Liver (tissue), 9 donors: Measurements from ENCODE around the gene LEAP2. TPM values are rescaled to one million over a fixed set of nuclear protein-coding genes. Genes with fewer than 3 reads are reported as not detected.

ENCODE experiments used
- DNase-seq: peaks from one replicate; pipeline ENCODE4 v3.0.0-alpha.2; 2017; ENCODE audit warnings: low spot score
- H3K27ac ChIP-seq, 2 donors: one replicate each; pipeline ENCODE4 v1.7.0; 2013; ENCODE audit warnings: inconsistent platforms in 2 of 2, low read length in 2 of 2, control low read depth in 1 of 2, low read depth in 1 of 2, mild to moderate bottlenecking in 1 of 2
- H3K27me3 ChIP-seq, 4 donors: one replicate each; pipeline versions ENCODE4 v1.6.1 to v1.7.0; 2013; ENCODE audit warnings: low read length in 3 of 4, inconsistent platforms in 1 of 4, mild to moderate bottlenecking in 1 of 4, moderate library complexity in 1 of 4; ENCODE audit not compliant: control insufficient read depth in 4 of 4, insufficient read depth in 4 of 4
- H3K36me3 ChIP-seq, 4 donors: one replicate each; pipeline versions ENCODE4 v1.6.1 to v1.7.0; 2013; ENCODE audit warnings: low read length in 3 of 4, mild to moderate bottlenecking in 3 of 4, low read depth in 1 of 4, moderate library complexity in 1 of 4; ENCODE audit not compliant: control insufficient read depth in 4 of 4, insufficient read depth in 3 of 4
- H3K4me1 ChIP-seq, 4 donors: one replicate each; pipeline versions ENCODE4 v1.6.1 to v1.7.0; 2013; ENCODE audit warnings: low read length in 3 of 4, mild to moderate bottlenecking in 3 of 4, moderate library complexity in 1 of 4; ENCODE audit not compliant: control insufficient read depth in 4 of 4, insufficient read depth in 4 of 4
- H3K4me3 ChIP-seq, 3 donors: one replicate each; pipeline versions ENCODE4 v1.6.1 to v1.7.0; 2013; ENCODE audit warnings: low read length in 3 of 3, control low read depth in 1 of 3, low read depth in 1 of 3, mild to moderate bottlenecking in 1 of 3
- H3K9ac ChIP-seq, 2 donors: one replicate each; pipeline ENCODE4 v1.7.0; 2013; ENCODE audit warnings: low read length in 2 of 2, mild to moderate bottlenecking in 2 of 2, moderate library complexity in 2 of 2, control low read depth in 1 of 2, low read depth in 1 of 2
- H3K9me3 ChIP-seq, 4 donors: one replicate each; pipeline versions ENCODE4 v1.6.1 to v1.7.0; 2013; ENCODE audit warnings: low read length in 3 of 4; ENCODE audit not compliant: control insufficient read depth in 4 of 4
- EGR1 ChIP-seq, 2 donors: IDR thresholded peaks; 2 replicates each; pipeline ENCODE4 v1.6.1; 2016 to 2018; ENCODE audit warnings: antibody characterized with exemption in 2 of 2, low read depth in 2 of 2
- GABPA ChIP-seq, 2 donors: IDR thresholded peaks in 1 of 2; conservative IDR thresholded peaks in 1 of 2; 2 replicates each; pipeline ENCODE4 v1.6.1; 2016; ENCODE audit warnings: antibody characterized with exemption in 2 of 2, mild to moderate bottlenecking in 1 of 2, moderate library complexity in 1 of 2
- HNF4A ChIP-seq, 2 donors: conservative IDR thresholded peaks; 2 replicates each; pipeline ENCODE4 v1.6.1; 2016; ENCODE audit warnings: antibody characterized with exemption in 2 of 2, mild to moderate bottlenecking in 2 of 2
- HNF4G ChIP-seq: IDR thresholded peaks from 2 replicates; pipeline ENCODE4 v1.6.1; 2016; ENCODE audit warnings: antibody characterized with exemption
- JUND ChIP-seq, 2 donors: IDR thresholded peaks; 2 replicates each; pipeline ENCODE4 v1.6.1; 2016; ENCODE audit warnings: antibody characterized with exemption in 2 of 2
- NR2F2 ChIP-seq: IDR thresholded peaks from 2 replicates; pipeline ENCODE4 v1.6.1; 2016; ENCODE audit warnings: antibody characterized with exemption
- RAD21 ChIP-seq, 2 donors: IDR thresholded peaks; 2 replicates each; pipeline ENCODE4 v1.6.1; 2016; ENCODE audit warnings: antibody characterized with exemption in 2 of 2, mild to moderate bottlenecking in 2 of 2
- RXRA ChIP-seq, 2 donors: IDR thresholded peaks; 2 replicates each; pipeline ENCODE4 v1.6.1; 2017 to 2018; ENCODE audit warnings: antibody characterized with exemption in 2 of 2, mild to moderate bottlenecking in 1 of 2
- SP1 ChIP-seq: IDR thresholded peaks from 2 replicates; pipeline ENCODE4 v1.6.1; 2018; ENCODE audit warnings: antibody characterized with exemption, mild to moderate bottlenecking
- TAF1 ChIP-seq: conservative IDR thresholded peaks from 2 replicates; pipeline ENCODE4 v1.6.1; 2016; ENCODE audit warnings: antibody characterized with exemption, mild to moderate bottlenecking
- YY1 ChIP-seq: IDR thresholded peaks from 2 replicates; pipeline ENCODE4 v1.6.1; 2016; ENCODE audit warnings: antibody characterized with exemption, mild to moderate bottlenecking
- WGBS: extraction: QIAGEN DNeasy Blood & Tissue Kit; methylation state at CpG from one replicate; pipeline ENCODE4 v1.1.7; 2013; 5-methylcytosine and 5-hydroxymethylcytosine counted together
- polyA plus RNA-seq, 2 donors: library from polyadenylated mRNA; stranded (reverse) in 1 of 2; unstranded in 1 of 2; fragments of 200-250 nt in 1 of 2; fragments of >200 nt in 1 of 2; fragmentation: Nextera tagmentation in 1 of 2; extraction: Ambion mirVana in 1 of 2; gene quantifications; one replicate each; pipeline versions ENCODE4 v1.2.1 to v1.2.3, GENCODE V29; 2013 to 2015
- total RNA-seq, 2 donors: library from RNA; depleted of rRNA; stranded (reverse); fragments of >200 nt; gene quantifications; one replicate each; pipeline ENCODE4 v1.2.3, GENCODE V29; 2014
- TF ChIP-seq, protein P1 (sequence below): IDR thresholded peaks from 2 replicates; pipeline ENCODE4 v1.6.1; 2016; ENCODE audit warnings: antibody characterized with exemption
- TF ChIP-seq, protein P2 (sequence below): fragments of 150-350 bp; IDR thresholded peaks from 2 replicates; pipeline ENCODE4 v1.5.1; 2017; ENCODE audit warnings: improper control_type of control experiment, low read depth, low read length; ENCODE audit not compliant: missing input control
- TF ChIP-seq, protein P3 (sequence below): IDR thresholded peaks from 2 replicates; pipeline ENCODE4 v1.6.1; 2016; ENCODE audit warnings: antibody characterized with exemption
- TF ChIP-seq, protein P4 (sequence below): IDR thresholded peaks from 2 replicates; pipeline ENCODE4 v1.6.1; 2016; ENCODE audit warnings: antibody characterized with exemption
- TF ChIP-seq, protein P5 (sequence below): IDR thresholded peaks from 2 replicates; pipeline ENCODE4 v1.6.1; 2016; ENCODE audit warnings: antibody characterized with exemption, mild to moderate bottlenecking
- donor health status: healthy.
- donor health status: healthy.
- donor health status: healthy.
- donor health status: healthy.
- donor health status: healthy.

Gene LEAP2
- total and polyA plus RNA-seq, 4 donors = 12.0 to 736 (median 62.4) TPM

DNA sequence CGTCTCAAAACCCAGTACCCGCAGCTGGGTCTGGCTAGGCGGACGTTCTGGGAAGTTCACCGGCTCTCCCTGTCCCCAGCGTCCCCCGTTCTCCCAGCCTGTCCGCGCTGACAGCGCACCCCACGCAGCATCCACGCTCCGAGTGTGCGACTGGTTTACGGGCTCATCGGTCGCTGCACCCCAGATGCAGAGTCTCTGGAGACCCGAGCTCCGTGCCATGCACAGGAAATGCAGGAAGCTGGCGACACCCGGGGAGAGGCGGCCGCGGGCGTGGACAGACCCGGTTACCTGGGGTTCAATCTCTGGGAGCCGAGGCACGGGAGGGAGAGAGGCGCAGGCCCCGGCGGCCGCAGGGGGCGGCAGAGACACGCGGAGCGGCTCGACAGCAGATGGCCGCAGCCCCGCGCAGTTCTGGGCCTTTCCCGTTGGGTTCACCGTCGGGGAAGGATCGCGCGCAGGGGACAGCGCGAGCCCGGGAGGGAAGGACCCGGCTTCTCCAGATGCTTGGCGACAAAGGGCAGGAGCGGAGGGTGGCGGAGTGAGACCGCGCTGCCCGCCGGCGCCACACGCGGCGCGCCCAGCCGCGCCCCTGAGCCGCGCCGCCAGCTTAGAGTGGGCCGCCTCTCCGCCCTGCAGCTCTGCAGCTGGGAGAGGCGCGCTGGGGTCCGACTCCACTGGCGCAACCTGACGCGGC lies 43.6 kb upstream of the LEAP2 start:
- Histone ChIP-seq H3K9ac (peak overlapping the region; percentile 88 to 93), H3K27ac (peak overlapping the region; percentile 94 to 96), H3K4me3 (peak overlapping the region; percentile 80 to 91 (median 83)), H3K36me3 (peaks cover 0 to 8% (median 6%) of the 10 kb centered on the region in 4 donors), H3K9me3 (no peaks in the 10 kb centered on the region), H3K4me1 (peaks cover 0 to 37% (median 23%) of the 10 kb centered on the region in 4 donors), H3K27me3 (no peaks in the 10 kb centered on the region)
- WGBS = 2% methylated on average over 75 of the region's 75 CpGs
- TF ChIP-seq HNF4A (conservative IDR thresholded peaks at IDR 0.05) (no peak), NR2F2 (no peak), YY1 (no peak), RAD21 (IDR thresholded peaks at IDR 0.05) (peak; percentile 78 to 85), TAF1 (peak; percentile 47)
- TF ChIP-seq, protein P1, sequence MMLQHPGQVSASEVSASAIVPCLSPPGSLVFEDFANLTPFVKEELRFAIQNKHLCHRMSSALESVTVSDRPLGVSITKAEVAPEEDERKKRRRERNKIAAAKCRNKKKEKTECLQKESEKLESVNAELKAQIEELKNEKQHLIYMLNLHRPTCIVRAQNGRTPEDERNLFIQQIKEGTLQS = no peak
- TF ChIP-seq, protein P2, sequence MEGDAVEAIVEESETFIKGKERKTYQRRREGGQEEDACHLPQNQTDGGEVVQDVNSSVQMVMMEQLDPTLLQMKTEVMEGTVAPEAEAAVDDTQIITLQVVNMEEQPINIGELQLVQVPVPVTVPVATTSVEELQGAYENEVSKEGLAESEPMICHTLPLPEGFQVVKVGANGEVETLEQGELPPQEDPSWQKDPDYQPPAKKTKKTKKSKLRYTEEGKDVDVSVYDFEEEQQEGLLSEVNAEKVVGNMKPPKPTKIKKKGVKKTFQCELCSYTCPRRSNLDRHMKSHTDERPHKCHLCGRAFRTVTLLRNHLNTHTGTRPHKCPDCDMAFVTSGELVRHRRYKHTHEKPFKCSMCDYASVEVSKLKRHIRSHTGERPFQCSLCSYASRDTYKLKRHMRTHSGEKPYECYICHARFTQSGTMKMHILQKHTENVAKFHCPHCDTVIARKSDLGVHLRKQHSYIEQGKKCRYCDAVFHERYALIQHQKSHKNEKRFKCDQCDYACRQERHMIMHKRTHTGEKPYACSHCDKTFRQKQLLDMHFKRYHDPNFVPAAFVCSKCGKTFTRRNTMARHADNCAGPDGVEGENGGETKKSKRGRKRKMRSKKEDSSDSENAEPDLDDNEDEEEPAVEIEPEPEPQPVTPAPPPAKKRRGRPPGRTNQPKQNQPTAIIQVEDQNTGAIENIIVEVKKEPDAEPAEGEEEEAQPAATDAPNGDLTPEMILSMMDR = peak; percentile 83
- peak; percentile 75 for DNase-seq

DNA sequence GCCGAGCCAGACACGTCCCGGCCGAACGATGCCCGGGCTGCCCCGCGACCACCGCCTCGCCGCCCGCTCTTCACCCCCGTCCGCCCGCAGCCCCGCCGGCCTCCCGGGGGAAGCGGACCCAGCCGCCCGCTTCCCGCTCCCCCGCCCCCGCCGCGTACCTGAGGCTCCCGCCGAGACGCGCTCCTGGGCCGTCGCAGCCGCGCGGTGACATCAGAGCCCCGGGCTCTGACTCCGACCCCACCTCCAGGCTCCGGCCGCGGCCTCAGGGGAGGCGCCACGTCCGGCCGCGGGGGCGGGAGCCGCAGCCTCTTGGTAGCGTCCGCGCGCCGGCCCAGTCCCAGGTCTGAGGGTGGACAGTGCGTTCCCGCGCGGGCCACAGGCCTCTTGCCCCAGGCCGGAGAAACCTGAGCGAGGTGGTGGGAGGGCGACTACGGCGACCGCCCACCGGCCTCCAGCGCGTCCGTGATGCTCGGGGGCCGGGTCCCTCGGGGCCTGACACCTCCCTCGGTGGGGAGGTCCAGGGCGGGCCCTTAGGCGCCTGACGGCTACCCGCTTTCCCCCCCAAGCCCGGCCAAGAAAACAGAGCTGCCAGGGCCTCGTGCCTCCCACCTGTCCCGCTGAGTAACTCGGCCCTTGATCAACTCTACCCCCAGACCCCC lies 42.9 kb upstream of the LEAP2 start, which contains the start of gene SHROOM1:
Gene SHROOM1, minus strand, starts transcription at position 212 of the 659 bp plus-strand sequence. CDS start 4,507 bp downstream, outside the sequence.
- Histone ChIP-seq H3K4me1 (peaks cover 0 to 37% (median 23%) of the 10 kb centered on the region in 4 donors), H3K9me3 (no peaks in the 10 kb centered on the region), H3K27me3 (no peaks in the 10 kb centered on the region), H3K36me3 (peaks cover 0 to 5% (median 2%) of the 10 kb centered on the region in 4 donors), H3K9ac (peak within 1 kb of the TSS; percentile 88 to 93), H3K4me3 (peak within 1 kb of the TSS; percentile 80 to 91 (median 83)), H3K27ac (peak within 1 kb of the TSS; percentile 94 to 96)
- TF ChIP-seq TAF1 = peak; percentile 59
- TF ChIP-seq, protein P3, sequence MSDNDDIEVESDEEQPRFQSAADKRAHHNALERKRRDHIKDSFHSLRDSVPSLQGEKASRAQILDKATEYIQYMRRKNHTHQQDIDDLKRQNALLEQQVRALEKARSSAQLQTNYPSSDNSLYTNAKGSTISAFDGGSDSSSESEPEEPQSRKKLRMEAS = no peak
- no peak for TF ChIP-seq HNF4G
- peak in 1 of 2 donors; percentile 44 for TF ChIP-seq GABPA (IDR thresholded peaks at IDR 0.05 in 1 of 2, conservative IDR thresholded peaks at IDR 0.05 in 1 of 2)
- peak; percentile 39 for TF ChIP-seq SP1
- peak; percentile 91 to 97 for TF ChIP-seq EGR1 (IDR thresholded peaks at IDR 0.05; ENCODE audit: low read depth in 2 of 2)
- no peak for TF ChIP-seq JUND (IDR thresholded peaks at IDR 0.05)
- TF ChIP-seq, protein P4, sequence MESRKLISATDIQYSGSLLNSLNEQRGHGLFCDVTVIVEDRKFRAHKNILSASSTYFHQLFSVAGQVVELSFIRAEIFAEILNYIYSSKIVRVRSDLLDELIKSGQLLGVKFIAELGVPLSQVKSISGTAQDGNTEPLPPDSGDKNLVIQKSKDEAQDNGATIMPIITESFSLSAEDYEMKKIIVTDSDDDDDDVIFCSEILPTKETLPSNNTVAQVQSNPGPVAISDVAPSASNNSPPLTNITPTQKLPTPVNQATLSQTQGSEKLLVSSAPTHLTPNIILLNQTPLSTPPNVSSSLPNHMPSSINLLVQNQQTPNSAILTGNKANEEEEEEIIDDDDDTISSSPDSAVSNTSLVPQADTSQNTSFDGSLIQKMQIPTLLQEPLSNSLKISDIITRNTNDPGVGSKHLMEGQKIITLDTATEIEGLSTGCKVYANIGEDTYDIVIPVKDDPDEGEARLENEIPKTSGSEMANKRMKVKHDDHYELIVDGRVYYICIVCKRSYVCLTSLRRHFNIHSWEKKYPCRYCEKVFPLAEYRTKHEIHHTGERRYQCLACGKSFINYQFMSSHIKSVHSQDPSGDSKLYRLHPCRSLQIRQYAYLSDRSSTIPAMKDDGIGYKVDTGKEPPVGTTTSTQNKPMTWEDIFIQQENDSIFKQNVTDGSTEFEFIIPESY = no peak
- TF ChIP-seq, protein P5, sequence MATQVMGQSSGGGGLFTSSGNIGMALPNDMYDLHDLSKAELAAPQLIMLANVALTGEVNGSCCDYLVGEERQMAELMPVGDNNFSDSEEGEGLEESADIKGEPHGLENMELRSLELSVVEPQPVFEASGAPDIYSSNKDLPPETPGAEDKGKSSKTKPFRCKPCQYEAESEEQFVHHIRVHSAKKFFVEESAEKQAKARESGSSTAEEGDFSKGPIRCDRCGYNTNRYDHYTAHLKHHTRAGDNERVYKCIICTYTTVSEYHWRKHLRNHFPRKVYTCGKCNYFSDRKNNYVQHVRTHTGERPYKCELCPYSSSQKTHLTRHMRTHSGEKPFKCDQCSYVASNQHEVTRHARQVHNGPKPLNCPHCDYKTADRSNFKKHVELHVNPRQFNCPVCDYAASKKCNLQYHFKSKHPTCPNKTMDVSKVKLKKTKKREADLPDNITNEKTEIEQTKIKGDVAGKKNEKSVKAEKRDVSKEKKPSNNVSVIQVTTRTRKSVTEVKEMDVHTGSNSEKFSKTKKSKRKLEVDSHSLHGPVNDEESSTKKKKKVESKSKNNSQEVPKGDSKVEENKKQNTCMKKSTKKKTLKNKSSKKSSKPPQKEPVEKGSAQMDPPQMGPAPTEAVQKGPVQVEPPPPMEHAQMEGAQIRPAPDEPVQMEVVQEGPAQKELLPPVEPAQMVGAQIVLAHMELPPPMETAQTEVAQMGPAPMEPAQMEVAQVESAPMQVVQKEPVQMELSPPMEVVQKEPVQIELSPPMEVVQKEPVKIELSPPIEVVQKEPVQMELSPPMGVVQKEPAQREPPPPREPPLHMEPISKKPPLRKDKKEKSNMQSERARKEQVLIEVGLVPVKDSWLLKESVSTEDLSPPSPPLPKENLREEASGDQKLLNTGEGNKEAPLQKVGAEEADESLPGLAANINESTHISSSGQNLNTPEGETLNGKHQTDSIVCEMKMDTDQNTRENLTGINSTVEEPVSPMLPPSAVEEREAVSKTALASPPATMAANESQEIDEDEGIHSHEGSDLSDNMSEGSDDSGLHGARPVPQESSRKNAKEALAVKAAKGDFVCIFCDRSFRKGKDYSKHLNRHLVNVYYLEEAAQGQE = peak; percentile 86
- TF ChIP-seq, protein P1 = no peak
- TF ChIP-seq YY1 = peak; percentile 47
- TF ChIP-seq RAD21 (IDR thresholded peaks at IDR 0.05) = peak; percentile 30 to 56
- TF ChIP-seq RXRA (IDR thresholded peaks at IDR 0.05) = peak in 1 of 2 donors; percentile 23
- WGBS = 3% methylated on average over 78 of the region's 78 CpGs
- DNase-seq = peak; percentile 65
